CD4-positive, alpha-beta T cell treated with Interleukin-6 at 100 ng/mL for 8 hours (primary cell): ENCODE results near the gene NFIL3.
"Not testable (repeated sequence)": the region's sequence is repeated elsewhere in the genome, so short reads cannot be mapped to it uniquely, and the experiment has no call there.

Experiments
- DNase-seq: peaks from one replicate; pipeline ENCODE4 v3.0.0-alpha.2; 2020; ENCODE audit warnings: mixed read lengths, low spot score

Gene NFIL3

DNA sequence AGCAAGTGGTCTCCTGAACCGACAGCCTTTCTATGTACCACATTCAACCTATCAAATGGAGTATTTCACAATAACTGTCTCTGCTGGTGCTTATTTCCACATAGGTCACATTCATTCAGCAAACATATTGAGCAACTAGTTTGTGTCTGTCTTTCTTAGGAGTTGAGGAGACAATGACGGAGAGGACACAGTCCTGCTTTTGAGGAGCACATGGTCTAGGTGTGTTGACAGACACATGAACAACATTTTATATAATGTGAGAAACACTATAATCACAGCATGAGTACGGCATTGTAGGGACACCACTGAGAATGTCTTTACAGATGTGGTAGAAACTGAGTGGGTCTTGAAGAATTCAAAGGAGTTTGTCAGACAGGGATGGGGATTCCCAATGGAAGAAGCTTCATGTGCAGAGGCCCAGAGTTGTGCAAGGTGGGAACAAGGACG is 28.5 kb downstream of the NFIL3 start:
- DNase-seq, result no peak

DNA sequence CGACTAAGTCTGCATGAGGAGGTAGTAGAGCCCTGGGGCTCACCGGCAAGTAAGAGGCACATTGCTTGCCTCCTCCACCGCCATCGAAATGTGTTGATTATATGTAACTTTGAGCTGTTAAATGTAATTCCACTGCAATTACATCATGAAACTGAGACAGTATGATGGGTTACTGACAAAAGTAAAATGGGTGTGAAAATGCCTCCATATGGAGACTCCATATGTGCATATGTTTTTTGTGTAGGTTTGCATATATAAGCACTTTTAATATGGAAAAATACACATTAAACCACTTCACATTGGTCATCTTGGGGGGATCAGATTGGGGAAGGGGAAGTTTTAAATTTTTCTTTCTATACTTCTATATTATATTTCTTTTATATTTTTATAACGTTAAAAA is 29.8 kb downstream of the NFIL3 start:
- no peak for DNase-seq

DNA sequence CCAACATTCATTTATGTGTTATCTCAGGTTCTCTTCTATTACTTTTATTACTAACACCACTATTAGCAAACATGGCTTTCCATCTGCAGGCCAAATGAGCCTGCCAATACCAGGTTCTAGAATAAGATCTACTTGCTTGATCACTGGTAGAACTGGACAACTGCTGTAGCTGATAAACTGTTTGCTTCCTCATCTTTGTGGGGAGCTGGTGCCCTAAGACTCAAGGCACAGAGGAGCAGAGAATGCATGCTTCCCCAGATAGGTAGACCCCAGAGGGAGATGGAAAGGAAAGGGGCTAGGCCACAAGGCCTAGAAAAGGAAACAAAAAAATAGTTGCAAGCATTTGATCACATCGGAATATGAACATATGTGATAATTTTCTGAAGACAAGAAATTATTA is 31.2 kb downstream of the NFIL3 start:
- no peak for DNase-seq

DNA sequence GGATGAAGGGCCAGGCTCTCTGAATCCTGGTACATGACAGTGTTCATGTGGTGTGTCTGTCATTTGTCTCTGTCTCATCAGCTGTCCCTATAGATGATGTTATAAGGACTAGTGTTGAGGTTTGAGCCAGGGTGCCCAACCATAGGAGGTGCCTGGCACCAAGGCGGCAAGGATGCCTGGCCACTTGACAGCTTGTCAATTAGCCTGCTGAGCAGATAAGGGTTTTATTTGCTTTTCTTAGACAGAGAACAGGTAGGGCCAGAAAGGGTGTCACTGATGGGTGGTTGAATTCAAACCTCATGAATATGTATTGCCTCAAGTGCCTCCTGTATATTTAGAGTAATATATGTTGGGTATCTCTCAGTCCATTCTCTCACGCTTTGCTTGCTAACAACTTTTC is 31.8 kb downstream of the NFIL3 start:
- no peak for DNase-seq

DNA sequence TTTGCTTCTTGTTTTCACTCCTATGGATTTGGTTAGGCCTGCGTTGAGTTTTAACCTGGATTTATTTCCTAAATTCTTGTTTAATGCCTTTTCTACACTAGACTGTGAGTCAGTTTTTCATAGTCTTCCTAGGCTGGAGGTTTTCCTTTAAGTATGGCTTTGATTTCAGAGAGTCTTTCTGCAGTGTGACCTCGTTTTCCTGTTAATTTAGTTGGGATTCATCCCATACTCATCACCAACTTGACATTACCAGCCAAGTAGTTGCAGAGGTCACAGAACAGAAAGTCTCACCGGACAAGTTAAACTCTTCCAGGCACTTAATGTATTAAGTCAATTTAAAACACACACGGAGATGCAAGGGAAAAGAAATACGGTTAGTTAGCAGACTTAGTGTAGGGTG is 32.2 kb downstream of the NFIL3 start:
- DNase-seq, result no peak

DNA sequence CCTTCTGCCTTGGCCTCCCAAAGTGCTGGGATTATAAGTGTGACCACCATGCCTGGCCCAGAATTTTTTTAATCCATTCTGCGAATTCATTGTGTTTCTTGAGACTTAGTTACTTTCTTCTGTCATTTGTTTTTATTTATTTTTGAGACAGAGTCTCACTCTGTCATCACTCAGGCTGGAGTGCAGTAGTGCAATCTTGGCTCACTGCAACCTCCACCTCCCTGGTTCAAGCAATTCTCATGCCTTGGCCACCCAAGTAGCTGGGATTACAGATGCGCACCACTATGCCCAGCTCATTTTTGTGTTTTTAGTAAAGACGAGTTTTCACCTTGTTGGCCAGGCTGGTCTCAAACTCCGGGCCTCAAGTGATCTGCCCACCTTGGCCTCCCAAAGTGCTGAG is 33.9 kb downstream of the NFIL3 start:
- DNase-seq, result not testable (repeated sequence)

DNA sequence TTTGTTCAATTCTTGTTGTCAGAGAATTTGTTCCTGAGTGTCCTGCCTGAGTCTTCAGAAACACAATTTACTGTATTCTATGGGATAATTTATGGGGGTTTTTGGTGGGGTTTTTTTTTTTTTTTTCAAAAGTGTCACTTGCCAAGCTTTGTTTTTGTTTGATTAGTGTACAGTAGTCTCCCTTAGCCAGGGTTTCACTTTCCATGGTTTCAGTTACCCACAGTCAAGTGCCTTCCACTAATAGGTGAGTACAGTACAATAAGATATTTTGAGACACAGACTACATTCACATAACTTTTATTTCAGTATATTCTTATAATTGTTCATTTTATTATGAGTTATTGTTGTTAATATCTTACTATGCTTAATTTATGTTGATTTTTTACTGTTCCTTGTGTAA is 36.9 kb downstream of the NFIL3 start:
- DNase-seq, result no peak

DNA sequence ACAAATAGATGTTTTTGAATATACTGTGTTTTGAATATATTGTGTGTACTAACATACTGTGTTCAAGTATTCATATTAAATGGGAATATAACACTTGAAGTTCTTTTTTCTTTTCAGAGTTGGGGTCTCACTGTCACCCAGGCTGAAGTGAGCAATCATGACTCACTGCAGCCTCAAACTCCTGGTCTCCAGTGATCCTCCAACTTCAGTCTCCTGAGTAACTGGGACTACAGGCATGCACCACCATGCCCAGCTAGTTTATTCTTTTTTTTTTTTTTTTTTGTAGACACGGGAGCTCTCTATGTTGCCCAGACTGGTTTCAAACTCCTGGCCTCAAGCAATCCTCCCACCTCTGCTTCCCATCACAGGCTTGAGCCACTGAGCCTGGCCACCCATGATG is 38.7 kb downstream of the NFIL3 start:
- DNase-seq, result no peak

DNA sequence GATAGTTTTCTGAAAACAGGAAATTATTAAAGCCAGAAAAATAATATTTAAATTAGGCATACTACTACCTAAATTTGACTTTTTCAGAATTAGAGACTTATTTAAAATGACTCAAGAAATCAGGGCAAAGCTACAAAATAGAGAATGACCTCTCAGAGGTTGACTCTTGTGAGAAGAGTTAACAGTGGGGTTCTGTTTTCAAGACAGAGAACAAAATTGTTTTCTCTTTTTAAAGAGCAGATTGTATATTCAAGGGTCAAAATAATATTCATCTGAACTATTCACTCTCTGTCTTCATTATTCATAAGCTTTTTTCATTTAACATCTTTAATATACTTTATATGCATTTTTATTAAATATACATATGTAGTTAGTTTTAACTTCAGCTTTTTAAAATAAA is 40.1 kb downstream of the NFIL3 start:
- no peak for DNase-seq

DNA sequence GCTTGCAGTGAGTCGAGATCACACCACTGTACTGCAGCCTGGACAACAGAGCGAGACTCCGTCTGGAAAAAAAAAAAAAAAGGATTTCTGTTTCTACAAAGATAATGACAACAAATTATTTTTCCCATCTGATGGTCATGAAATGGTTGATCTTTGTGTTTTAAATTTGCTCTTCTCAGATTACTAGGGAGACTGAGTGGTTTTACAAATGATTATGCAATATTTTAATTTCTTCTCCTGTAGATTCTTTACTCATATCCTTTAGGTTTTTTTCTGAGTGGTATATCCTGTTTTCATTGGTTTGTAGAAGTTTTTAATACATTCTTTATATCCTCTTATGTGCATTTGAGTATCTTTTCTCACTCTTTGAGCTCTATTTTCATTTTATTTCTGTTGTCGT is 41.3 kb downstream of the NFIL3 start:
- DNase-seq, result no peak

DNA sequence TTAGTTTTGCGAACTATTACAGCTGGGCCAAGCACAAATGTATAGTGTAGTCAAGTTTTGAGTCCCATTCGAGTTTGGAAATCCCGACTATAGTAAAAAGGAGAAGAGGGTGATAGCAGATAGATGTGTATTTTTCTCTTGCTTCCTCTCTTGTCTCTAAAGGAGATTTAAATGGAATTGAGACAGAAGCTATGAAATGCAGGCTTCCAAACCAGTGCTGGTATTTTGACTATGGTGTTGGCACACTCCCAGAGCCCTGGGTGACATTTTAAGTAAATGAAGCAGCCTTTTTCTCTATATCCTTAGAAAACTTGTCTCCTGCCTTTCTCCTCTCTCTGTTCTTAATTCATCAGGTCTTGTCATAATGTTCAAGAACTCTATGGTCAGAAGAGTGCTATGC is 44.2 kb downstream of the NFIL3 start:
- no peak for DNase-seq

DNA sequence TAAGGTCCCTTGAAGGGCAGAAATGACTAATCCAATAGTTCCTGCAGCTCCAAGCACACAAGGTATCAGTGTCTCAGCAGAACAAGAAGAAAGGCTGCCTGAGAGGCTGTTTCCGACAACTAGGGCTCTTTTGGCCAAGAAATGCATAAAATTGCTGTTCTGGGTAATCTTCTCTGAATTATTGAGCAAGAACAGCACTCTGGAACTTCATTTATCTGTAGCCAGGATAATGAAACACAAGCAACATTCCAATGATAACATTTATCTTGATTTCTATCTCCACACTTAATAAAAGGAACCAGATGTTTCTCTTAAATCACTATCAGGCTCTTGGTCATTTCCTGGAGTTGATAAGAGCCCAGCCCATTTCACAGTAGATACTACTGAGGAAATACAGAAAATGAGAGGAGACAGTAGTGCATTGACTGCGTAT is 44.9 kb downstream of the NFIL3 start:
- no peak for DNase-seq

DNA sequence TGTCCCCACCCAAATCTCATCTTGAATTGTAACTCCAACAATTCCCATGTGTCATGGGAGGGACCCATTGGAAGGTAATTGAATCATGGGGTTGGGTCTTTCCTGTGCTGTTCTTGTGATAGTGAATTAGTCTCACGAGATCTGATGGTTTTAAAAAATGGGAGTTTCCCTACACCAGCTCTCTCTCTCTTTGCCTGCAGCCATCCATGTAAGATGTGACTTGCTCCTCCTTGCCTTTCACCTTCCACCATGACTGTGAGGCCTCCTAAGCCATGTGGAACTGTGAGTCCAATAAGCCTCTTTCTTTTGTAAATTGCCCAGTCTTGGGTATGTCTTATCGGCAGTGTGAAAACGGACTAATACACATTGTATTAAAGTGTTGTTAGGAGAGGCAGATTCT is 45.6 kb downstream of the NFIL3 start:
- DNase-seq, result not testable (repeated sequence)

DNA sequence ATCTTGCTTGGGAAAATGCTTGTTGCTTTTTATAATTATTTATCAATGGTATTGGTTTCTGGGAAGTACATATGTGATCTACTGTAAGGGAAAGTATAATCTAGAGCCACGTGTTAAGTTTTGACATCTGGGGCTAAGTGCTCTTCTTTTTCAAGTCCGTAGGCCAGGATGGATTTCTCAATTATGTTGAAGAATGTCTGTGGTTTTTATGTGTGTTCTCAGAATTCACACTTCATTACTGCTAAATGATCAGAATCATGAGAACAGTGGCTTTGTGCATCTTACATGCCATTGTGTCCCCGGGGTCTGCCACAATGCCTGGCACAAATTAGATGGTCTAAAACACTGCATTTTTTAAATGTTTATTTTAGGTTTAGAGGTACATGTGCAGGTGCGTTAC is 47.4 kb downstream of the NFIL3 start:
- DNase-seq, result no peak

DNA sequence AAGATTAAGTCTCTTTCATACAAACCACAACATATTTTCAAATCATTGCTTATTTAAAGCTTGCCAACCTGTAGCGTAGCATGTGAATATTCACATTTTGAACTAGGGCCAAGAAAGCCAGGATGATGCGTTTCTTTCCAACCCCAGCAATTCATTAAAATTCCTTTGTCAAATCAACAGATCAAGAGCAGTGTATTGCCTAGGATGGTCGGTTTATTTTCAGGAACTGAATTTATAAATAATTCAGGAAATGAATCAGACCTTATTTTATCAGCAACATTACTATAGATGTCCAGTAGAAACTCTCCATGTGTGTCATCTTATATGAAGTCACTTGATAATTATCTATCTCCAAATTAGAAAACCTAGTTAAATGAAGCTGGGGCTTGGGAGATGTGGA is 48.7 kb downstream of the NFIL3 start:
- DNase-seq, result no peak

DNA sequence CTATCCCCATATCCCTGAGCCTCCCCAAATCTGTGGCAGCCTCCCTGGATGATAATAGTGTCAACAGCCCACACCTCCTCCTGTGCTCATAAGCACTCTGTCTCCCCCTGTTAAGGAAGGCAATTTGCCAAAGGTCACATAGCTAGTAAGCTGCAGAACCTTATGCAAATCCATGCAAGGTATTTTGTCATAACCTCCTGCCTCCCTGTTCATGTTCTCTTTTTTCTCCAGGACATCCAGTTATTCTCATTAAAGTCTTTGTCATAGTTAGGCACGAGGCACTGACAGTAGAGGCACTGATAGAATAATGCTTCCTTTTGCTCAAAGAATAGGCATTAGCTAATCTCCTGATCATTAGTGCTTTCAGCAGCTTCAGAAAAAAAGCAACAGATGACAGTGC is 51.7 kb downstream of the NFIL3 start:
- no peak for DNase-seq

DNA sequence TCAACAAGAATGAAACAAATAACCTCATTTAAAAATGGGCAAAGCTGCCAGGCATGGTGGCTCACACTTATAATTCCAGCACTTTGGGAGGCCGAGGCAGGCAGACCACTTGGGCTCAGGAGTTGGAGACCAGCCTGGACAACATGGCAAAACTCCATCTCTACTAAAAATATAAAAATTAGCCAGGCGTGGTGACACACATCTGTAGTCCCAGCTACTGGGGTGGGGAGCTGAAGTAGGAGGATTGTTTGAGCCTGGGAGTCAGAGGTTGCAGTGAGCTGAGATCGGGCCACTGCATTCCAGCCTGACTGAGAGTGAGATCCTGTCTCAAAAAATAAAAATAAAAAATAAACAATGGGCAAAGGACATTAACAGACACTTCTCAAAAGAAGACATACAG is 53.6 kb downstream of the NFIL3 start:
- DNase-seq, result not testable (repeated sequence)

DNA sequence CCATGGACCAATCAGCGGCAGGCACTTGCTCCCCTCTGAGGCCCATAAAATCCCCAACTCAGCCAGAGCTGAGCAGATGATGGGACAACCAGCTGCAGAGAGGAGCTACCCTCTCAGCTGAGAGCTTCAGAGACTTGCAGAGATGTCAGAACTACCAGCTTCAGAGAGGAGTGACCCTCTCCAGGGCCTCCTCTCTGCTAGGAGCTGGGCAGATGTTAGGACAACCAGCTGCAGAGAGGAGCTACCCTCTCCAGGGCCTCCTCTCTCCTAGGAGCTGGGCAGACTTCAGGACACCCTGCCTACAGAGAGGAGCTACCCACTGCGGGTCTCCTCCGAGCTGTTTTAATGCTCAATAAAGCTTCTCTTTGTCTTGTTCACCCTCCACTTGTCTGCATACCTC is 58.9 kb downstream of the NFIL3 start:
- no peak for DNase-seq

DNA sequence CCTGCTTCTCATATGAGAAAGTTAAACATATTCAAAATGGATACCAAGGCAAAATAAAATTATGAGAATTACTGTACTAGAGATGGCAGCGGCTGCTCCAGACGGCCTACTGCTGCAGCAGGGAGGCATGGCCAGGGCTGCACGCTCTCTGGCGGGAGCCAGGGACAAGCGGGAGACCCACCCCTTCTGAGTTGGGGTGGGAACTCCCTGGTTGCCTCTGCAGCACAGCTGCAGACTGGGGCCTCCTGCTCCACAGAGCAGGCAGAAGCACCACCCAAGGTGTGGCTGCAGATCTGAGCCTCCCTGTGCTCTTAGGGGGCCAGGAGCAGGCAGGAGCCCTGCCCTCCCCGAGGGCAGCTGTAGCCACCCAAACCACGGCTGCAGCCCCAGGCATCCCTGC is 59.6 kb downstream of the NFIL3 start:
- no peak for DNase-seq

DNA sequence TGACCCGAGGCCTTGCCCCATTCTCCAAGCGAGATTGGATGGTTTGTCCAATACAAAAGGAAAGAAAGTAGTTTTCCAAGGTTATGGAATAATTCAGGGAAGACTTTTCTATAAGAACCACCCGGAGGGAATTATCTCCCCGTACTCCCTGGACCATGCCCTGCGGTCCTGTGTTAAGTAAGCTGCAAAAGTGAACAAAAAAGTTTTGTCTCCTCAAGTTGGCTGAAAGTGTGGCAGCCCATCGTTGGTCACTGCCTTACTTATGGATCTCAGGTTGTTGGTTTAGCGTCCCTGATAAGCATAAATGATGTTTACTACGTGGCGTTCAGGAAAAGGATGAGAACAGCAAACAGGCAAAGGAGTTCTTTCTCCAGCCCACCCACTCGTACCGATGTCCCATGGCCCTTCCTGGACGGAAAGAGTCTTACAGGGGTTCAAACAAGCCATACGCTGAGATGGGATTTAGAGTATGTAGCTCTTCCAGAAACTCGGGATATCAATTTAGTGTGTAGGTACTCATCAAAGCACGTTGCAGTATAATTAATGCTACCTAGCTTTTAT is 61.5 kb downstream of the NFIL3 start:
- no peak for DNase-seq

DNA sequence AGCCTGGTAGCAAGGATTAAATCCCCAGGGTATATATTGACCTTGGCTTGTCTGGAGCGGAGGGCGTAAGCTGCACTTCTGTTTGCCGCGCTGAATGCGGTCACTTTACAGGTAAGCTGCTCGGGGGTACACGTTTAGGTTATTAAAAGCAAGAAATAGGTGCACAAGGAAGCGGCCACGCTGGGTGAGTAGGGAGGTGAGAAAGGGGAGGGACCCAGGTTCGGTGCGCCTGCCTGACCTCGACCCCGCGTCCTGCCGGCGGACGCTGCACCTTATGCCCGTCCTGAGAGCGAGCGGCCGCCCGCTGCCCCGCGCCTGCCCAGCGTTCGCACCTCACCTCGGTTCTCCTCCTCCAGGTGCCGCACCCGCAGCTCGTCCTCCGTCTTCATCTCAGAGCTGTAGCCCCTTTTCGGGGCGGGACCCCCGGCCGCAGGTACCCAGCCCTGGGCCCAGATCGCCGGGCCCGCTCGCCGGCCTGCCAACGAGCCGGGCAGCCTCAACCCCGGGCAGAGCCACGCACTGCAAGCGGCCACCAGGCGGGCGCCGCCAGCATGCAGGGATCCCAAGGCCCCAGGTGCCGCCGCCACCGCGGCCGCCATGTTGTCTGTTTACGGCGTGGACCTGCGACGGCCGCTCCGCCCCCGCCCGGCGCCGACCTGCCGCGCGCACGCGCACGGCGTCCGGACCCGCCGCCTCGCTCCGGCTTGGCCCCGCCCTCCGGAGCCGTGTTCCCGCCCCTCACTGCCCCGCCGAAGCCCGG is 62.2 kb downstream of the NFIL3 start, which contains the start of gene AUH:
TSS of gene AUH (minus strand) at position 628 of the 760 bp plus-strand sequence. CDS start at position 599, 29 bp downstream.
- peak; percentile 80 for DNase-seq

DNA sequence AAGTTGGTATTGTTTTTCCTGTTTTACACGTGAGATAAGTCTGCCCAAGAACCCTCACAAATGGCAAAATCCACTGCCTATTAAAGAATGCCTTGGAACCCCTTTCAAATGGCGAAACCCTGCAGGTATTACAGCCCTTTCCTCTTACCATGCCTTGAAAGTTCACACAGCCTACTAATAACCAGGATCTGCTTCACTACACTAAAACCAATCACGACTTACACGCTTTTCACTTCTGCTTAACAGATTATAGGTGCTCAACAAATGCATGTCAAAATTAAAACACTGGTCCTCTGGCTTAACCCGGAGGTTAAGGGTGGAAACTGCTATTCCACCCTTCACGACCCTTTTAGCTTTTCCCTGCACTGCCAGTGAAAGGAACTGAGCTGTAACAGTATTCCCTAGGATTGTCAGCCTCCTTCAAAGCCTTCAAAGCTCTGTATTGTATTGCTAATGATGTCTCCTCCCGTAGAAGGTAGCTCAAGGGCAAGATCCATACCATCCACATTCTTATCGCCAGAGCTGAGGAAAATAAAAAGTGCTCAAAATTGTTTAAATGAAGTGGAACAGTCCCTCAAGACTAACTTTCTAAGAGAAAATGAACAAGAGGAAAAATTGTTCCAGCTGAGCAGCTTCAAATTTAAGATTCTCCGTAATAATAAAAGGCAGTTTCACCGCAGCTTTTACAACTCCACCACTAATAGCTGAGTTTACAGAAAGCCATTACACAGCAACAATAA is 62.9 kb downstream of the NFIL3 start:
- DNase-seq, result no peak
